B cell (primary cell): ENCODE measurements around the gene DTNBP1. TPM values are rescaled to one million over a fixed set of nuclear protein-coding genes. Genes with fewer than 3 reads are reported as not detected.

Experiments
- ATAC-seq: fragments of 200-7000 bp; cut with Tn5 transposase; one replicate; pipeline ENCODE4 v1.10.0; 2021; ENCODE audit warnings: low read depth, mild to moderate bottlenecking, moderate number of reproducible peaks, moderate library complexity
- CTCF ChIA-PET: fragments of 350-600 bp; sonication (Branson Sonifier 250); formaldehyde crosslinking; loops from one replicate; lab custom pipeline; 2021; ENCODE audit warnings: antibody characterized with exemption, inconsistent platforms; lab: Charles Lee
- POLR2A ChIA-PET: fragments of 350-600 bp; sonication (Branson Sonifier 250); formaldehyde crosslinking; loops from one replicate; lab custom pipeline; 2021; ENCODE audit warnings: antibody characterized with exemption; lab: Charles Lee
- DNase-seq: peaks from one replicate; pipeline ENCODE4 v3.0.0; 2013
- H2AFZ ChIP-seq: 2 replicates; pipeline ENCODE4 v1.6.1; 2012; ENCODE audit warnings: mild to moderate bottlenecking, low read depth, low read length; ENCODE audit not compliant: insufficient read depth, poor library complexity, severe bottlenecking
- H3K27ac ChIP-seq, 2 donors: 1 replicate in 1 of 2; 2 replicates in 1 of 2; pipeline ENCODE4 v1.5.1; 2012 to 2013; ENCODE audit warnings: low read length in 2 of 2, mild to moderate bottlenecking in 2 of 2, moderate library complexity in 1 of 2
- H3K27me3 ChIP-seq, 4 experiments: fragments of 200-600 bp in 1 of 4; sonication (generic) in 1 of 4; replicated peaks in 1 of 4; 1 replicate in 2 of 4; 2 replicates in 2 of 4; pipeline versions ENCODE4 v1.6.1 to v1.7.0; 2013 to 2016; ENCODE audit warnings: low read length in 3 of 4, mild to moderate bottlenecking in 2 of 4, mixed read lengths in 1 of 4, moderate library complexity in 1 of 4; ENCODE audit not compliant: insufficient read depth in 4 of 4, control insufficient read depth in 3 of 4; ENCODE audit errors: control extremely low read depth in 1 of 4
- H3K36me3 ChIP-seq, 2 experiments: replicated peaks in 1 of 2; 1 replicate in 1 of 2; 2 replicates in 1 of 2; pipeline versions ENCODE4 v1.6.1 to v1.7.1; 2013; ENCODE audit warnings: low read length in 1 of 2; ENCODE audit not compliant: insufficient read depth in 2 of 2, control insufficient read depth in 1 of 2; ENCODE audit errors: control extremely low read depth in 1 of 2, extremely low read depth in 1 of 2
- H3K4me1 ChIP-seq, 2 donors: fragments of 200-600 bp in 1 of 2; sonication (generic) in 1 of 2; 1 replicate in 1 of 2; 2 replicates in 1 of 2; pipeline versions ENCODE4 v1.5.1 to v1.6.1; 2013 to 2017; ENCODE audit warnings: low read length in 2 of 2; ENCODE audit not compliant: control insufficient read depth in 2 of 2, insufficient read depth in 2 of 2
- H3K4me2 ChIP-seq: replicated peaks from 2 replicates; pipeline ENCODE3; 2012; ENCODE audit warnings: mild to moderate bottlenecking, low read depth, low read length; ENCODE audit not compliant: poor library complexity, severe bottlenecking
- H3K4me3 ChIP-seq, 5 experiments: fragments of 200-600 bp in 1 of 5; sonication (generic) in 1 of 5; 1 replicate in 3 of 5; 2 replicates in 2 of 5; pipeline versions ENCODE4 v1.5.1 to v1.7.0; 2011 to 2016; ENCODE audit warnings: low read length in 4 of 5, mild to moderate bottlenecking in 4 of 5, low read depth in 2 of 5, control low read depth in 1 of 5, moderate library complexity in 1 of 5; ENCODE audit not compliant: insufficient read depth in 1 of 5; ENCODE audit errors: control extremely low read depth in 1 of 5, extremely low read depth in 1 of 5
- H3K79me2 ChIP-seq: fragments of 200-600 bp; sonication (generic); one replicate; pipeline ENCODE4 v1.6.0; 2016; ENCODE audit warnings: low read length; ENCODE audit not compliant: control insufficient read depth, insufficient read depth
- H3K9ac ChIP-seq: fragments of 200-600 bp; sonication (generic); 2 replicates; pipeline ENCODE4 v1.6.1; 2017; ENCODE audit warnings: mild to moderate bottlenecking, low read length, moderate library complexity
- H3K9me3 ChIP-seq, 3 donors: one replicate each; pipeline versions ENCODE4 v1.6.1 to v1.7.1; 2013; ENCODE audit warnings: low read length in 2 of 3; ENCODE audit not compliant: control insufficient read depth in 2 of 3, insufficient read depth in 1 of 3; ENCODE audit errors: control extremely low read depth in 1 of 3
- H4K20me1 ChIP-seq: 2 replicates; pipeline ENCODE4 v1.6.0; 2012; ENCODE audit warnings: mild to moderate bottlenecking, low read length; ENCODE audit not compliant: insufficient read depth, control insufficient read depth, poor library complexity, severe bottlenecking
- H3K27ac Mint-ChIP-seq: one replicate; pipeline ENCODE4 v1.8.0; 2021; ENCODE audit warnings: mixed read lengths
- H3K27me3 Mint-ChIP-seq: one replicate; pipeline ENCODE4 v1.8.0; 2021; ENCODE audit warnings: mixed read lengths
- H3K4me1 Mint-ChIP-seq: one replicate; pipeline ENCODE4 v1.8.0; 2021; ENCODE audit warnings: mixed read lengths
- H3K4me3 Mint-ChIP-seq: one replicate; pipeline ENCODE4 v1.8.0; 2021; ENCODE audit warnings: mixed read lengths
- H3K9me3 Mint-ChIP-seq: one replicate; pipeline ENCODE4 v1.8.0; 2022; ENCODE audit warnings: mixed read lengths; ENCODE audit not compliant: insufficient read depth
- CTCF ChIP-seq: fragments of 200-600 bp; IDR thresholded peaks from one replicate; pipeline ENCODE4 v1.8.0; 2022; ENCODE audit warnings: antibody characterized with exemption, mild to moderate bottlenecking
- EZH2 ChIP-seq: IDR thresholded peaks from 2 replicates; pipeline ENCODE4 v1.6.1; 2012; ENCODE audit warnings: borderline replicate concordance, low read depth, mild to moderate bottlenecking, moderate library complexity, low read length; ENCODE audit not compliant: insufficient read depth, poor library complexity, severe bottlenecking
- WGBS: methylation state at CpG from one replicate; pipeline ENCODE4 v1.1.5; 2013; ENCODE audit warnings: missing lambda C conversion rate; ENCODE audit not compliant: insufficient coverage; 5-methylcytosine and 5-hydroxymethylcytosine counted together
- intact Hi-C: fragments of 100-400 bp; cut with micrococcal nuclease; formaldehyde crosslinking; loops from one replicate; pipeline ENCODE4 v1.10.0; 2022
- polyA plus RNA-seq: library from polyadenylated mRNA; depleted of rRNA; stranded (reverse); fragments of >200 nt; gene quantifications from 2 replicates; pipeline ENCODE4 v1.2.3, GENCODE V29; 2012
- total RNA-seq, 2 donors: library from RNA; stranded (reverse); fragments of 120-200 nt in 1 of 2; gene quantifications; 1 replicate in 1 of 2; 2 replicates in 1 of 2; pipeline versions ENCODE4 v1.2.3 to v1.2.4, GENCODE V29; 2013 to 2022

Gene DTNBP1
- total and polyA plus RNA-seq, 2 donors (not counting 1 experiment from before 2014, with no cell fraction given) = 31.4 to 73.0 TPM

- Histone ChIP-seq H3K4me2 (no peak overlapping the region), H3K9me3 (no peaks in the 10 kb centered on the region), H4K20me1 (peaks cover 56% of the 10 kb centered on the region), H2AFZ (no peak overlapping the region), H3K4me1 (no peaks in the 10 kb centered on the region), H3K79me2 (peaks cover 69% of the 10 kb centered on the region), H3K9ac (no peak overlapping the region), H3K4me3 (no peak overlapping the region), H3K27ac (no peak overlapping the region), H3K27me3 (no peaks in the 10 kb centered on the region), H3K36me3 (peaks cover 7 to 91% of the 10 kb centered on the region in 2 experiments)
- no peak for DNase-seq
- no peak for ATAC-seq
- H3K4me1 Mint-ChIP-seq = peaks cover 2% of the 10 kb centered on the region
- TF ChIP-seq EZH2 = no peak
- no peak for TF ChIP-seq CTCF
- no peaks in the 10 kb centered on the region for H3K9me3 Mint-ChIP-seq
- intact Hi-C loops = no loop called here
- ChIA-PET POLR2A (no interaction called here), CTCF (interaction anchor here (0.9 to 1.3 kb wide), 2 partner anchors 119 to 121 kb away, joined by 3 to 4 read pairs; no protein-coding TSS in a partner anchor)
- H3K27me3 Mint-ChIP-seq = no peaks in the 10 kb centered on the region
- 100% methylated on average over 3 of the region's 6 CpGs for WGBS
- H3K27ac Mint-ChIP-seq = no peak overlapping the region
- no peak overlapping the region for H3K4me3 Mint-ChIP-seq
Observed at GRCh38 chr6:15503346-15503680, 159.5 kb downstream of the DTNBP1 start.

- ATAC-seq = no peak
- Histone ChIP-seq H3K9ac (no peak overlapping the region), H3K36me3 (peaks cover 7 to 90% of the 10 kb centered on the region in 2 experiments), H3K4me1 (no peaks in the 10 kb centered on the region), H3K4me2 (no peak overlapping the region), H3K79me2 (peaks cover 71% of the 10 kb centered on the region), H2AFZ (no peak overlapping the region), H3K4me3 (no peak overlapping the region), H3K27ac (no peak overlapping the region), H3K9me3 (no peaks in the 10 kb centered on the region), H4K20me1 (peaks cover 56% of the 10 kb centered on the region), H3K27me3 (no peaks in the 10 kb centered on the region)
- CTCF ChIA-PET = no interaction called here
- intact Hi-C loops = no loop called here
- Mint-ChIP-seq H3K27ac (no peak overlapping the region), H3K27me3 (no peaks in the 10 kb centered on the region), H3K4me1 (peaks cover 2% of the 10 kb centered on the region), H3K4me3 (no peak overlapping the region), H3K9me3 (no peaks in the 10 kb centered on the region)
- DNase-seq = no peak
- POLR2A ChIA-PET = no interaction called here
- TF ChIP-seq CTCF = no peak
- no peak for TF ChIP-seq EZH2
- 90% methylated on average over 19 of the region's 20 CpGs for WGBS
Observed at GRCh38 chr6:15502446-15503345, 160.1 kb downstream of the DTNBP1 start.
